HG03135 (cell line): ENCODE results near the gene NEURL1.

Experiments
- ATAC-seq: cut with Tn5 transposase; IDR thresholded peaks from one replicate; pipeline ENCODE4 v1.9.1; 2021; ENCODE audit warnings: mild to moderate bottlenecking, moderate library complexity; ENCODE audit not compliant: unreplicated experiment

Gene NEURL1

DNA sequence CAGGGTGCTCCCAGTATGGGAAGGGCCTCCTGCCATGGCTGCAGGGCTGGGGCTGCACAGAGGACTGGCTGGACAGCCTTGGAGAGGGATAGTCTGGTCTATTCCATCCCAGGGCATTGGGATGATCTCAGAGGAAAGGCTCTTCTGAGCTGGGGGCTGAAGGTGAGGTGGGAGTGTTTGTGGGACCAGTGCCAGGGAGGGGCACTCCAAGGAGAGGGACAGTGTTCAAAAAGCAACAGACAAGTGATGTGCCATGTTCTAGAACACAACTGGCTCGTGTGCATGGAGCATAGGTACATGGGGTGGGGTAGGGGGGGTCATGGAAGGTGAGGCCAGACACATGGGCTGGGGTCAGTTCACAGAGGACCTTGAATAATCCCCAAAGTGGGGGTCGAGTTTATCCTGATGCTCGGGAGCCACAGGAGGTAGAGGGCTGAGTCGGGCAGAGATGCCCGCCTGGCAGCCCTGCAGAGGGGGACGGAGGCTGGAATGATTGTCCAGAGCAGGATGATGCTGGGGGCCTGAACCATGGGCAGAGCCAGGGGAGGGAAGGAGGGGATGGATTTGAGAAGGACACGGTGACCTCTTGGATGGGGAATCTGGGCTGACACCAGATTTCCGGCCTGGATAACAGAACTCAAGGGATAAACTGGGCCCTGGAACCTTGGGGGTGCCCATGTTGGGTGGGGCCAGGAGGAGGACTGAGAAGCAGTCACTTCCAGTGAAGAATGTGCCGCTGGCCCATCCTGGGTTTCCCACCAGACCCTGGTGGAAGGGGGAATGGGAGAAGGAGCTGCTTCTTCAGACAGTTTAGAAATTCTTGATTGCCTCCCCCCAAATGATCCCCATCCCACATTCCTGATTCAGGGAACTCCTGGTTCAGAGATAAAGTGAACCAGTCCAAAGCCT, 50.4 kb downstream of the NEURL1 start:
- no peak for ATAC-seq

DNA sequence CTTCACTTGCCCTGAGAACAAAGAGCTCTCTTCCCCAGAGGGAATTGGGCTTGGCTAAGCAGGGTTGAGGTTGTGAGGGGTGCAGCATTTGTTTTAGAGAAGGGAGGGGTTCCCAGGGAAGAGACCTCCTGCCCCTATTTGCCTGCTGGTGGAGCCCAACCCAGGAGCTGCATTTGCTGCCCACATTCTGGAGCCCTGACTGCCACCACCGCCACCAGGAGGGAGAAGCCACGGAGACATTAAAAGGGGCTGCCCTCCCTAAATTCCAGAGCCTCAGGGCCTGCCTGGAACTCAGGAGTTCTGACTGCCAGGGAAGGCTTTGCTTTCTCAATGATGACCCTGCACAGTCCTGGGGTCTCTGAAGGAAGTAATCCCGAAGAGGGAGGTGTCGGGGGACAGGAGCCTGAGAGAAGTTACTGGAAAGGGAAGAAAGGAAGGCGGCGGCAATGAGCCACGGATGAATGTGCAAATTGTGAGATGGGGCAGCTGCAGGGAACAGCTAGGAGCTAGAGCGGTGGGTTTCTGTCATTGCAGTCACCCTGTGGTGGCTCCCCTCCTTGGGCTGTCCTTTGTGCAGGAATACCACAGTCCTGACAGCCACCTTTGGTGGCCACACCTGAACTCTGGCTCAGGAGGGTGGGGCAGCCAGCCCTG, 51.3 kb downstream of the NEURL1 start:
- ATAC-seq = no peak

DNA sequence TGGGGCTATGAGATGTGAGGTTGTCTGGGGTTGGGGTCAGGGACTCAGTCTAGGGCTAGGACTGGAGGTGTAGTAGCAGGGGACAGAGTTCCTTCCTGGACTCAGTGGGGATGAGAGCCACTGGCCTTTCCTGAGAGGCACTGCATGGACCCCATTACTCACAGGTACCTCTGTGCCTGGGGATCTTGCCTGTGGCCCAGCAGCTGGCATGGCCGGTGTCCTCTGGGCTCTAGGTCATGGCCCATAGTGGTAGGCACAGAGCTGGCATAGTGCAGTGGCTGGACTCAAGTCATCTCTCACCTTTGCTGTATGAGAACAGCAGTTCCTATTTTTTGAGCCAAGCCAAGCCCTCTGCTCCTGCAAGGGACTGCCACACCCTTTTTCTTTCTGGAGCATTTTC, 51.9 kb downstream of the NEURL1 start:
- no peak for ATAC-seq

DNA sequence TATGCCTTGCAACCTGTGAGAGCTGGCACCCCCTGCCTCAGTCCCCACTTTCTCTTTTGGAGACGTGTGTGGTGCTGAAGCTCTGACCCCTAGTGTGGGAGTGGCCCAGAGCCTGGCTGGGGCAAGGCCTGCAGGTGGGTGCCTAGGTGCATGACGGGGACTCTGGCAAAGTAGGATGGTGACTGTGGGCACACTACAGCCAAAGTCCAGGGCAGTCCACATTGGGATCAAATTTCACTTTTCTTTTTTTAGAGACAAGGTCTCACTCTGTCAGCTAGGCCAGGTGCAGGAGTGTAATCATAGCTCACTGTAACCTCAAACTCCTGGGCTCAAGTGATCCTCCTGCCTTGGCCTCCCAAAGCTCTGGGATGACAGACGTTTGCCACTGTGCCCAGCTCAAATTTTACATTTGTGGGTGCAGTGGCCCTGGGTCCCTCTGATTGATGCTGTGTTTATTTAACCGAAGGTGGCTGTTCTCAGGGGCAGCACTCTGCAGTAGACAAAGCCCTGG, 52.3 kb downstream of the NEURL1 start:
- ATAC-seq = no peak

DNA sequence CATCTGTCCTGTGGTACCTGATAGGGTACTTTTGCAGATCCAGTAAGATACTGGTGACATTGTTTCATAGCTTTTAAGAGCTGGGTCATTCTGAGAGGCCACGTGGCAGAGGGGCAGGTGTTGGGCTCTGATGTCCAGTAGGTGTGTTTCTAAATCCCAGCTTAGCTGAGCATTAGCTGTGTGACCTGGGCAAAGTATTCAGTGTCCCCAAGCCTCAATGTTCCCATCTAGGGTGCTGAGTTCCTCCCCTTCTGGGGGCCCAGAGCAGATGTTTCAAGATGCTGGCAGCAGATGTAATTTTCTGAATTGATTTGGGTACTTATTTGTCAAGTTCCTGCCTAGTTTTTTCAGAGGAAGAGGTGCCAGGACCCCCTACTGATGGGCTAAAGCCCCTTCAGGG, 52.9 kb downstream of the NEURL1 start:
- no peak for ATAC-seq

DNA sequence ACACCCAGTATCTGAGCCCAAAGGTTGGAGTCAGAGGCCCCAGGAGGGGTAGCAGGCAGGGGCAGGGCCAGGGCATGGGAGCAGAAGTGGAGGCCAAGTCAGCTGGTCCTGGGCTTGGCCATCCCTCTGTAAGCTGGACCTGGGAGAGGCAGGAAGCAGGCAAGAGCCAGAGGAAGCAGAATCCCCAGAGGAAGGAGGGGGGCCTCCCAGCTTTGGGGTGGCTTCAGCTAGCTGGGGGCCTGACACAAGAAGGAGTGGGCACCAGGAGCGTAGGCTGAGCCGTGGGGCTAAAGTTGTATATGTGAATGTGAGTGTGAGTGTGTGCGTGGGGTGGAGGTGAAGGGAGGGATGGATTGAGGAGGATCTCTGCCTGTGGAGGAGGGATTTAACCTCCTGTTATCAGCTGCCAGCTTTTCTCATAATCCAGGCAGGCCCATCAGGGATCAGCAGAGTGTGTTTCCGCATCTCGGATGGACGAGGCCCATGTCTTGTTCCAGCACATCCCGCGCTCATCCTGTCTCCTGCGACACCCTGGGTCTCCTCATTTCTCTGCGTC, 54.0 kb downstream of the NEURL1 start:
- no peak for ATAC-seq

DNA sequence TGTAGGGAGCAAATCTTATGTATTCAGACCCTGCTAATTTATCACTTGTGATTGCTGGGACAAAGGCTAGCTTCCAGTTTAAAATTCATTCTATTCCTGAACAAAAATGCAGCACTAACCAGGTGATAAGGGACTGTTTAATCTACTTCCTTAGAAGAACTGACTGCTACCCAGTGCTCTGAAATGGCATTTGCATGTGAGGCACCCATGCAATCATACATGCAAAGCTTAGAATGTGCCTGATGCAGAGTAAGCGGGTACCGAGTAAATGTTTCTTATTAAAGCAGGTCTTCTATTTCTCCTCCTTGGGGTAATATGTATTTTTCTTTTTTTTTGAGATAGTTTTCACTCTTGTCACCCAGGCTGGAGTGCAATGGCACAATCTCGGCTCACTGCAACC, 54.5 kb downstream of the NEURL1 start:
- ATAC-seq = no peak

DNA sequence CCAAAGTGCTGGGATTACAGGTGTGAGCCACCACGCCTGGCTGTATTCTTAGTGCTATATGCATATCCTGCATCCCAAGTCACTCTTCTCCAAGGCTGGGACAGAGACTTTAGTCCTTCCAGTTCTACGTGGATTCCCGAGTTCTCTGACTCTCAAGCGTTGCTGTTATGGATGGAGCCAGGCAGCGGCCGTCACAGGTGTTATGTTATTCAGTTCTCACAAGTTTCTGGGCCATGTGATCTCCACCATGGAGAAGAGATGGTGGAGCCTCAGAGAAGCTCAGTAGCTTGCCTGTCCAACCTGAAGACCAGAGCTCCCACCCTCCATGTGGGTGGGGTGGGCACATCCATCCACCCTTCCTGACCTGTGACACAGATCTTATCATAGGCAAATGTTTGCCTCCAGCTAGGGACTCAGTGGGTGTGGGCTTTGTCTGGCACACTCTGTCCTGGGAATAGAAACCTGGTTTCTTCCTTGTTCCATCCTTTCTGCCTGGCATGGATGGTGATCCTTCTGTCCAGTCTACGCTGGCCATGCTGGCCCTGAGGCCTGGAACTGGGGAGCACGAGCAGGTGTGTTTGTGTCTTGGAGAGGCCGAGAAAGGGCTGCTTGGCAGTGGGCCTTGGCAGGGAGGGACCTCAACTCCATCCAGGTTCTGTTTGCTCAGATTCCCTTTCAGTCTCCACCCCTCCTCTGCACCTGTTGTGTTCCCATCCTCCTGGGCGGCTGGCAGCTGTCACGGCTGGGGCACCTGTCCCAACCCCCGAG, 55.3 kb downstream of the NEURL1 start:
- ATAC-seq = no peak

DNA sequence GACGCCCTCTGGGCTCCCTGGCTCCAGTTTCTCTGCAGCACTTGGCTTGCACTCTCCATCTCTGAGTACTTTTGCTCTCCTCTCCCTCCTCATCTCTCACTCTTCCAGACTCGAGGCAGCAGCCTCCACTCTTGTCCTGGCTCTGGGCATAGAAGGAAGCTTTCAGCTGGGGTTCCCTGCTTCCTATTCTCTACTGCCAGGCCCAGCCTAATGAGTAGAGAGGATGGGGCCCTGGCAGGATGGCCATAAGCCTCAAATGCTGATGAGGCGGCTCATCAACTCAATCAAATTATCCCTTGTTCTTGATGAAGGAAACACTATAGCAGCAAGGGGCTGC, 55.8 kb downstream of the NEURL1 start:
- no peak for ATAC-seq

DNA sequence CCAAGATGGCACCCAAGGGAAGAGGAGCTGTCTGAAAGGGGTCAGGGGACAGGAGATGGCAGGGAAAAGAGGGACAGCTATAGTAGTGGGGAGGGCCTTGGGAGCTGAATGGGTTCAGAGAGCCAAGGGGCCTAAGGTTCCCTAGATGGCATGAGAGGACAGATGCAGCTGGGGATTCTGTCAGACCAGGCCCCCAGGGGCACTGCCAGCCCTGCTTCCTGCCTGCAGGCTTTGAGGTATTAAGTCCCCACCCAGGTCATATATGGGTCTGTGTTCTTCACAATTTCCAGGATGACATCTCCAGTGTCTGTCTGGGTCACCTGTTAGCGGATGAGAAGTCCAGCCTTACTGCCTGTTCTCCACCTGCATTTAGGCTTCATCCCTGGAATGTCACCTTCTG, 56.7 kb downstream of the NEURL1 start:
- no peak for ATAC-seq

DNA sequence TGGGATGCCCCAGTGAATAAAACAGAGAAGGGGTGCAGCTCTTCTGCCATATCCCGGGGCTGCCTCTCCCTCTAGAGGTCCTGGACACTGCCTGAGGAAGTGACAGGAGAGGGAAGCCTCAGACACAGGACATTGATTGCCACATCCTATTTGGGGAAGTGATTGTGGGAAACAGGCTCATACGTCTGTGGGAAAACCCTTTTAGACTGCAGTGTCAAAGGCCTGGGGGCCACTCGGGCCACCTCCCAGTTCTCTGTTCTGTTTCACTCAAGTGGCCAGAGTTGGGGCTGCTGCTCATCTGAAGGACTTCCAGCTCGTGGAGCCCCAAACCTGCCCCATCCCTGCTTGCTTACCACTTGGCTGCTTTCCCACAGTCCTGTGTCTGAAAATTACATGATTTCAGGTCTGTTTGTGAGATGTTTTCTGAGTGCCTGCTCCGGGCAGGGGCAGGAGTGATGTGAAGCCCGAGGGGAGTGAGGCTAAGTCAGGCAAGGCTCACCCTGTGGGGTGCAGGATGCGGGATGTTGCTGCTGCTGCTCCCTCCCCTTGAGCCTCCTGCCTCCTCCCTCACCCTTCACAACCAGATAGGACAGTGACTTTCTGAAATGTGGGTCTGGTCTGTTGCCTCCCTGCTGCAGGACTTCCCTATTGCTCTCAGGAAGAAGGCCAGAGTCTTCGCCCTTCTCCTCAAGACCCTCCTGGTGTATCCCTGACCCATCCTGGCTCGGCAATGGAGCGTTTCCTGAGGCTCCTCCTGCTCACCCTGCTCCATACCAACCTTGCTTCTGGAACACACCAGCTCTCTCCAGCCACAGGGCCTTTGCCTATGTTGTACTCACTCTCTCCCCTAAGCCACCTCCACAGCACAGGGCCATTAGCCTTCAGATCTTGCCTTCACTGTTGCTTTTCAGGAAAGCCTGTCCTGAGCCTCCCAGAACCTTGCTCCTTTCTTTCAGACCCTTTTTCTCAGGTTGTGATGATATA, 58.4 kb downstream of the NEURL1 start:
- no peak for ATAC-seq

DNA sequence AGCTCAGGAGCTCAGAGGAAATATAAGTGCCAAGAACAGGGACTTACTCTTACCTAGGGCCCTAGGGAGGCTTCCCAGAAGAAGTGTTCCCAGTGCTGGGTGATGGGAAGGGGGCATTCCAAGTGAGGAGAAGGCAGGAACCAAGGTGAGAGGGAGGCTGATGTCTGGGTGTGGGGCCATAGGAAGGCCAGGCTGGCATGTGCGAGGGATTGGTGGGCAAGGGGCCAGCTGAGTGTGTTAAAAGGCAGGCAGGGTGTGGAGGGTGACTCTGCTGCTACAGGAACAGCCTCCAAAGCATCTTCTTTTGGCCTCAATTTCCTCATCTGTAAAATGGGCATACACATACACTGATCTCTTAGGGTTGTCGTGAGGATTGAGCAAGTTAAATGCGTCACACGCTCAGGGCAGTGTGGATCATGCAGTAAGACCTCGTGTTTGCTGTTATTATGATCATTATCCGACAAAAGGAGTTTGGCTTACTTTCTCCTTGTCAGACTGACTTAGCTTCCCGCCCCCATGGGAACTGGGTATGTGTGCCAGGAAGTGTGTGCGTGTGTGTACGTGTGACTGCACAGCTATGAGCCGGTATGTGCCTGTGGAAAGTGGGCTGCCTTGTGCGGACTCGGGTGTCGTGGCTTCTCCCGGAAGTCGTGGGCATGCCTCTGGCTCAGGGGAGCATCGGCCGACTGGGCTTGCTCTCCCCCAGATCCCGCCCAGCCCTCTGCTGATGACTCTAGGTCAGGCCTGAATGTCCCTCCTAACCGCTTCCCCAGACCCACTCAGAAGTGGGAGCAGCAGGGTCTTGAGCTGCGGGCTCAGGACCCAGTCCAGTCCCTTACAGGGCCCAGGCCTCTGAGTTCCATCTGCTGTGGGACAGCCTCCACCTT, 59.6 kb downstream of the NEURL1 start:
- no peak for ATAC-seq

DNA sequence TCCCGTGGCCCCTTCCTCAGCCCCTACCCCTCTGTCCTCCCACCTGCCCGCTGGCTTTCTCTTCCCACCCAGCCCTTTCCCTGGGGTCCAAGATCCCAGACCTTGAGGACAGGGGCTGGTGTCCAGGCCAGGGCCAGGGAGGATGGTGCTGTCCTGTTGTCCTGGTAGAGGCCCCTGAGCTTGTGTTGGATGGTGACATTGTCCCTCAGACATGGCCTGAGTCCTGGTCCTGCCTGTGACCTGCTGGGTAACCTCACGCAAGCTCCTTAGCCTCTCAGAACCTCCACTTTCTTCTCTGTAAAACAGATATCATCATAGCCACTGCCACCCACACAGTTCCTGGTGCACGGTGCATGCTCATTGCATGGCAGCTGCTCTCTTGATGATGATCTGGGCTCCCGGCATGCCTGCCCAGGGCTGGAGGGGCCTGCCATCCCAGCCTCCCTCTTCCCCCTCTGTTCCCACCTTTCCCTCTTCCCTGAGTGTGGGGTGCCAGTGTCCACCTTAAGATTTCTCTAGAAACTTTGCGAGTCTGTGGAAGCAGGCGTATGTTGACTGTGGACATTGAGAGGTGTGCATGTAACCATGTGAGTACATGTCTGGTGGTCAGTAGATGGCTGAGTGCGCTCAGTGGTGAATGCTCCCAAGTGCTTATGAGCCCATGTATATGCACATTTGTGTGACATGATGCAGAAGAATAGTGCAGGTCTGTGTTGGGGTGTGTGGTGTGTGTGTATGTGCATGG, 60.4 kb downstream of the NEURL1 start:
- ATAC-seq = no peak

DNA sequence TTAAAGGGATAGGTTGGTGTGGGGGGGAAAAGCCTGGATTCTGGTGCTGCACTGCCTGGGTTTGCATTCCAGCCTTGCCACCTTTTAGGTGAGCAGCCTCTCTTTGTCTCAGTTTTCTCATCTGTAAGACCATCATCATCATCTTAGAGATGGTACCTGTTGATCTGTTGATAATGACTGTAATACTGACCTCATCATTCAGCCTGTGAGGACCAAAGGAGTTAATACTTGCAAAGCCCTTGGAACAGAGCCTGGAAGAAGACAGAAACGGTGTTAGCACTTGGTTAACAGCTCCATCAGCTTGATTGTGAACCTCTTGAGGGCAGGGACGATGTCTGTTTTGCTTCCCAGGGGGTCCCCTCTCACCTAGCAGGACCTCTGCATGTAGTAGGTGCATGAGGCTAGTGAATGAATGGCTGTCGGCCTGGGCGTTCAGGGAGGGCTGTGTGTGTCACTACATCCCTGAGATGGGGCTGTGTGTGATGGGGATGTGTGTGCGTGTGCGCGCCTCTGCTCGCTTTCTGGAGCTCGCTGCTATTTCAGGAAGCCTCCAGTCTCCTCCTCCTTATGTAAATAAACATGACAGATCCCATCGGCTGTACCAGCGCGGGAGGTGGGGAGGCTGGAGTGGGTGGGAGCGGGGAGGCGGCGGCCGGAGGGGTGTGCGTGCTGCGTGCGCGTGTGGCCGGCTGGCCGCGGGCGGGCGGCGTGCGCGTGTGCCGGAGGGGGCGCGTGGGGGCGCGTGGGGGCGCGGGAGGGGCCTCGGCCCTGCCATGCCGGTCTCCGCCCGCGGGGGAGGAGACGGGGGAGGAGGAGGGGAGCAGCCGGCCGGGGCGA, 61.2 kb downstream of the NEURL1 start:
- no peak for ATAC-seq

DNA sequence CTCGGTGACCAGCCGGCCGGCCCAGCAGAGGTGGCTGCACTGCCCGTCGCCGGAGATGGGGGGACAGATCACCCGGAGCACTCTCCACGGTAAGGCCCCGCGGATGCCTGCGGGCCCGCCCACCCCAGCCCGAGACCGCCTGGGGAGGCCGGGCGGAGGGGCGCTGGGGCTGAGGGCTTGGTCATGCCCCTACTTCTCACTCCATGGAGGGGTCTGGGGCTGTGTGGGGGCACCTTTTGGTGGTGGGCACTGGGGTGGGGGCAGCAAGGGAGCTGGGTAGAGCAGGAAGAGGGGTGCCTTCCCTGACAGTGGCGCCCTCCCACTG, 61.8 kb downstream of the NEURL1 start:
- ATAC-seq = no peak

DNA sequence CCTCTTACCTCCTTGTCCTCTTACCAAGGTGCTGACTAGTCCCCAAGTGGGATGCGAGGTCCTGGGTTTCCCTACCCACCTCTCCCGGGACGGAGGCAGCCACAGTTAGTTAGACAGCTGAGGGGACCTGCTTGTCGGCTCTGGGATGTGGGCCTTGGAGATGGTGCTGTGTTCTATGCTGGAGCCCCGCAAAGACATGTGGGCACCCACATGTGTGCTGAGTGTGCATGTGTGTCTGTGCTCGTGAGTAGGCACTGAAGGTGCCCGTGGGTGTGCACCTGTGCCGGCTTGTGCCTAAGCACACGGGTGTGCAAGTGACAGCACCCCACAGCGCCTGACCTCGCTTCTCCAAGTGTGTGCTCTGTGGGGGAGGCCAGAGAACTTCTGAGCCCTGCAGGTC, 62.2 kb downstream of the NEURL1 start:
- ATAC-seq = no peak

DNA sequence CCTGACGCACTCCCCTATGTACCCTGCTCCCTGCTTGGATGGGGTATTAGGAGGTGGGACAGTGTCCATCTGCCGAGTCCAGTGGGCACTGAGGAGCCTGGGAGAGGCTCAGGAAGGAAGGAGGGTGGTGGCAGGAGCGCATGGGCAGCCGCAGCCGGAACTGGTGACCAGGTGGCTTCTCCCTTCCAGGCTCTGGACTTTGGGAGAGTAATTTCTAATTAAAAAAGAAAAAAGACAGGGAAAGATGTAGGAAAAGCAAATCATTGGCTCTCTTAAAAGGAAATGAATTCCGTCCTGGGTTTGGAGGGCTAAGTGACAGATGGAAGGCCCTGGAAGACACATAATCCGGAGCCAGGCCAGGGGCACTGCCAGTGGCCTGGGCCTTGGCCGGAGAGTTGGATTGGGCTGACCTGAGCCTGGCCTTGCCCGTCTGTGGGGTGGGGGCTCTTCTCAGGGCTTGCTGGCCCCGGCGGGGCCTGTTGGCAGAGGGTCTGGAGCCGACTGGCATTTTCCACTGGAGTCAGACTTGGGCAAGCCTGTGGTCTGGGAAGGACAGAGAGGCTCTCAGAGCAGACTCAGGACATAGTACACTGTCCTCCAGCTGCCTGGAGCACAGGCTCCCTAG, 63.0 kb downstream of the NEURL1 start:
- no peak for ATAC-seq
